GM19463 (cell line): Measurements from ENCODE around the gene SRXN1.
"Not testable (repeated sequence)": the region's sequence is repeated elsewhere in the genome, so short reads cannot be mapped to it uniquely, and the experiment has no call there.

ENCODE experiments used
- ATAC-seq: cut with Tn5 transposase; IDR thresholded peaks from one replicate; pipeline ENCODE4 v1.9.1; 2021; ENCODE audit warnings: mild to moderate bottlenecking, moderate library complexity; ENCODE audit not compliant: unreplicated experiment

Gene SRXN1

GRCh38 chr20:655726-656624 lies 3.0 kb upstream of the SRXN1 start:
- ATAC-seq = no peak

GRCh38 chr20:654417-654750 lies 1.4 kb upstream of the SRXN1 start:
- no peak for ATAC-seq

- ATAC-seq = no peak
Observed at GRCh38 chr20:653590-654416, 803 bp upstream of the SRXN1 start.

GRCh38 chr20:652615-653109 lies 338 bp downstream of the SRXN1 start:
- ATAC-seq = no peak

- ATAC-seq = no peak
Observed at GRCh38 chr20:651713-652614, 1.0 kb downstream of the SRXN1 start.

- no peak for ATAC-seq
Observed at GRCh38 chr20:650954-651353, 2.0 kb downstream of the SRXN1 start.

DNA sequence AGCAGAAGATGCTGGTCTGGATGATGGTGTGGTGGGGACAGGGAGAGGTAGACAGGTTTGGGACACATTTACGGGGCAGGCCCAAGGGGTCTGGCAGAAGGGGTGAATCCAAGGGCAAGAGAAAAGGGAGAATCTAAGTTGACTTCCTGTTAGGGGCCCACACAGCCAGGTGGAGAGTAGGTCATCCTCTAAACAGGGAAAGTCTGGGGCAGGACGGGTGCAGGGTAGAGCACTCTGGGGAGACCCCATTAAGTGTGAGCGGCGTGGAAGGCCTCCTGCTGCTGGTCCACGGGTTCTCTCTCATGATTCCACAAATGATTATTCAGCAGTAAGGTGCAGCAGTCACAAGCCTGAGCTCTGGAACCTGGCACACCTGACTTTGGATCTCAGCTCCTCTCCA lies 2.7 kb downstream of the SRXN1 start:
- no peak for ATAC-seq

DNA sequence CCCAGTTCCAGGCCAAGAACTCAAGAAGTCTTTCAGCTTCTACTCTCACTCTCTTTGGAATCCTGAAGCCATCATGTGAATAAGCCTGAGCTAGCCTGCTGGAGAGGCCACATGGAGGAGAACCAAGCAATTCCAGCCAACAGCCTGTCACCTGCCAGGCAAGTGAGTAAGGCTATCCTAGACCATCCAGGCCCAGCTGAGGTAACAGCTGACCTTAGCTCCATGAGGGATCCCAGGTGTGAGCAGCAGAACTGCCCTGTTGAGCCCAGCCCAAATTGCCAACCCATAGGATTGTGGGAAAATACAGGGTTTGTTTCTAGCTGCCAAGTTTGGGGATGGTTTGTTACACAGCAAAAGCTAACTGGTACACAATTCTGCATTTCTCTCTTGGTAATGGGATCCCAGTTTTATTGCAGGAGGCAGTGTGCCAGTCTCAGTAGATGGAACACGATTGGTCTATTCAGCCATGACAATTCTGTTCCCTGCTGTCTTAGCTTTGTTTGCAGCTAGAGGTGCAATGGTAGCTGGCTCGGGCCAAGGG lies 5.5 kb downstream of the SRXN1 start:
- ATAC-seq = no peak

DNA sequence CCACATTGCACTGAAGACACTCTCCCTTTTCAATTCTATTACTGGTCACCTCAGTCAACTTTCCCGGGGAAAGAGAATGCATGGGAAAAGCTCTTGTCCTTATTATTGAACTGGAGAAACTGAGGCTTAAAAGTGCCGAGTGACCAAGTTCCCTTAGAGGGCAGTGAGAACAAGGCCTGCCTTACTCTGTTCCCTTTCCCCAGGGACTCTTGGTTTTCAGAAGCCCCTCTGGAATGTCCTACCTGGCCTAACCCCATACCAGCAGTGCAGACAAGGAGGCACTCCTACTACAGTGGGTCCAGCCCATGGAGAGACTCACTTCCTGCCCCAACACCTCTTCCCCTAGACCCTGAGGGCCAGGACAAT lies 6.1 kb downstream of the SRXN1 start:
- no peak for ATAC-seq

- ATAC-seq = no peak
Observed at GRCh38 chr20:646107-646867, 6.7 kb downstream of the SRXN1 start.

- no peak for ATAC-seq
Observed at GRCh38 chr20:645318-646106, 7.5 kb downstream of the SRXN1 start.

GRCh38 chr20:644692-645317 lies 8.2 kb downstream of the SRXN1 start:
- no peak for ATAC-seq

DNA sequence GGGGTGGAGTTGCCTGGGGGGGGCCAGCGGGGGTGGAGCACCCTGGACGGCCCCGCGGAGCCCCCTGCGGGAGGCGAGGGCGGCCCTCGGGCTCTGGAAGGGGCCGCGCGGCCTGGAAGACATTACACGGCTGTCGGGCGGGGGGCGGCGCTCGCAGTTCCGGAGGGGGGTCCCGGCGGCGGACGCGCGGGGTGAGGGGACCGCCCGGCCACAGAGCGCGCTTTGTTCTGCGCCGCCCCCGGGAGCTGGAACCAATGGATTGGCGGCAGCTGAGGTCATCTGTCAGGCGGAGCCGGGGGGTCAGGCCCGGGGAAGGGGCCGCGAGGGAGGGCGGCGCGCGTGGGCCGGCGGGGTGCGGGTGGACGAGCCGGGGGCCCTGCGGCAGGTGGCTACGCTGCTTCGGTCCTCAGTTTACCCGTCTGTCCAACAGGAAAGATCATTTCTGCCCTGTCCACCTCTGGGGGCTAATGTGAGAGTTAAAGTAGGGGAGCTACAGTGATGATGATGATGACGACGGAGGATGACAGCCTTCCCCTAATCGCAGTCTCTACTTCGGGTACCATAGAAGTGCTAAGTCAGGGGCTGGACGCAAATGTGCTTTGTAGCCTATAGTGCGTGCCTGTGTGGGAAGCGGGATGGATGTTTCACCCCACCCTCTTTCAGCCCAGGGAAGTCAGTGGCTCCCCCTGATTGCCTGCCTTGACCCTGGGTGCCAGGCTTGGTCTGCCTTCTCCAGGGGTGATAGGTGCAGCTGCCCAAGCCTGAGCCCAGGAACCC lies 10.4 kb downstream of the SRXN1 start:
- ATAC-seq = no peak

- ATAC-seq = not testable (repeated sequence)
Observed at GRCh38 chr20:642013-642397, 11.0 kb downstream of the SRXN1 start.

- no peak for ATAC-seq
Observed at GRCh38 chr20:641516-641875, 11.5 kb downstream of the SRXN1 start.

GRCh38 chr20:640674-641515 lies 12.1 kb downstream of the SRXN1 start:
- no peak for ATAC-seq

- ATAC-seq = no peak
Observed at GRCh38 chr20:638579-638978, 14.4 kb downstream of the SRXN1 start.
